NCI-H345 treated with DMSO at 0.1 percent for 48 hours (cell line): Measurements from ENCODE around the gene WBP11.
A peak's percentile ranks its signal among the peaks of the same experiment; 100 is the strongest.
"Not testable (repeated sequence)": the region's sequence is repeated elsewhere in the genome, so short reads cannot be mapped to it uniquely, and the experiment has no call there.

Experiments used
- DNase-seq: peaks from one replicate; lab custom pipeline; 2025; ENCODE audit not compliant: unreplicated experiment; lab: John Stamatoyannopoulos, UW

WBP11 gene

GRCh38 chr12:14773685-14774073, 29.6 kb downstream of the WBP11 start:
- no peak for DNase-seq

DNA sequence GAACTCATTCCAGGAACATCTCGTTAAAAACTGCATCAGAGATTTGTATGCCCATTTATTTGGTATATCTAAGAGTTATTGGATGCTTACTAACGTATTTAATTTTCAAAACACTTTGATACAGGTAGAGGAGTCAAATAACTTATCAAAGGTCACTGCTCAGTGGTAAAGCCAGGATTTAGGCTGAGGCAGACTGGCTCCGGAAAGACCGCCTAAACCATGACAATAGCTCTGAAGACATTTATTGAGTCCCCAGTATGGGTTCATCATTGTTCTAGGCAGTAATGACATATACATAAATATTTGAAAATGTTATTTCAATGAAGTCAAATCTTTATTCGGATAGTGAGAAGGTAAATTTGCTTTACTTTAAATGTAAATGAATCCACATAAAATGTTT, 30.3 kb downstream of the WBP11 start:
- no peak for DNase-seq

- no peak for DNase-seq
Observed at GRCh38 chr12:14771651-14772137, 31.6 kb downstream of the WBP11 start.

DNA sequence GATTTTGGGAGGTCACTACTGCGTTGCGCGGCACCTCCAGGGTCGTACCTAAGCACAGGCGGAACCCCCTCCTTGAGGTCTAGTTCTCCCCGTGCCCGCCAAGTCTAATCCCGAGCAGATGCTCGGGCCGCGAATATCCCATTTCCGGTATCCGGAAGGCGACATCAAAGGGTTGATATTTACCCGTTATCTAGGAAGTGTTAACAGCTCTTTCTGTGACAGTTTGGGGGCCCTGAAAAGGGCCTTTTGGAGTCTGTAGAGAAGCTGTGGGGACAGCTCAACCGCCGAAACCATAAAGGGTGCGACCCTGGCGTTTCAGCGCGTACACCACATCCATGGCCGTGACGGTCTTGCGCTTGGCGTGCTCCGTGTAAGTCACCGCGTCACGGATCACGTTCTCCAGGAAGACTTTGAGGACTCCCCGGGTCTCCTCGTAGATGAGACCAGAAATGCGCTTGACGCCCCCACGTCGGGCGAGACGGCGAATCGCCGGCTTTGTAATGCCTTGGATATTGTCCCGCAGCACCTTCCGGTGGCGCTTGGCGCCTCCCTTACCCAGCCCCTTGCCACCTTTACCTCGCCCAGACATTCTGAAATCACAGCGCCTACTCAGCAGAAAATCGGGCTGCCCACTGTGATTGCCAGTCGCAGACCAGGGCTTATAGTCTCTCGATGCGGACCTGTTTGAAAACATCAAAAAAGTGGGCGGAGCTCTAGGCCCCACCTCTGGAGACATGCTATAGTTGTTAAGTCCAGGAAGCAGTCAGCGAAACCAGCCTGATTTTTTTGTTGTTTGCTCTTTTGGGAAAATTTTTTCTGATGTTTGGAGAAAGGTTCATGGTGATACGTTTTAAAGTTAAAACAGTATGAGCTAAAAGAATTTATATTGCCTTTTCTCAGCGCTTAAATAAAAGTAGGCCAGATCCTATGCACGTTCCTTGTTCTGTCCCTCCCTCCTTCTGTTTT, 32.5 kb downstream of the WBP11 start:
- DNase-seq = peak; percentile 87

GRCh38 chr12:14769969-14770495, 33.2 kb downstream of the WBP11 start:
- peak; percentile 89 for DNase-seq

DNA sequence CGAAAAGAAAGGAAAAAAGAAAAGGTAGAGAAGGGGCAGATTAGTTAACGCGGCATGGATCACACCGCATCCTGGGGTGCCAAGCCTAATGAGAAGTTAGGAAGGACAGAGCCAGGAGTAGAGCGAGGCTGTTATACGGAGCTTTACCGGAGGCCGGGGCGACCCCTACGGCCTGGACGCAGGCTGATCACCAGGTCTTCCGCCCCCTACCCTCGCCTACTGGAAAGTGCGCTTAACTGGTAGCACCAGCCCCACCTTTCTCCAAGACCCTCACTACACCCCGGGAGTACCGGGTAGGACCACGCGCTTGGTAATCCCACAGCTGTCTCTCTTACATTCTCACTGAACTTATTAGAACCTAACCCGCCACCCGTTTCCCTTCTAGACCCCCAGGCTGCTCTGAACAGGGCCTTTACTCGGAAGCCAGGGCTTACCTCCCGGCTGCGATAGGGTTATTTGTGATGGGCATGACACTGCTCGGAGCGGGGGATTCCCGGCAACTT, 33.8 kb downstream of the WBP11 start:
- DNase-seq = no peak

DNA sequence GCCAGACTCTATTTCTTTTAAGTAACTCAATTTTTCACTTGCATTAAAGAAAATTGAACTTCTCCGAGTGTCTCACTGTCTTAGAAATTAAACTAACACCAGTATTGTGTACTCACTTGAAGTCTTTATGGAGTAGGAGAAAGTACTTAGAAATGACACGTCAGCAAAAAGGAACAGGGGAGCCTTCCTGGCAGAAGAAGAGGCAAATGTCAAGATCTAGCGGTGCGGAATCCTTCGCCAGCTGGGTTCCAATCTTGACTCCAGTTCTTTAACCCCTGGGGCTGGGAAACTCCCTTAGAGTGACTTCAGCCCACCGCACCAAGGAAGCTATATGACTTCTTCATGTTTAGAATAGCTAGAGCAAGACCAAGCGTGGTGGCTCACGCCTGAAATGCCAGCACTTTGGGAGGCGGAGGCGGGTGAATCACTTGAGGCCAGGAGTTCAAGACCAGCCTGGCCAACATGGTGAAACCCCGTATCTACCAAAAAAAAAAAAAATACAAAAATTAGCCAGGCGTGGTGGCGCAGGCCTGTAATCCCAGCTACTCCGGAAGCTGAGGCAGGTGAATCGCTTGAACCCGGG, 34.4 kb downstream of the WBP11 start:
- DNase-seq = no peak

DNA sequence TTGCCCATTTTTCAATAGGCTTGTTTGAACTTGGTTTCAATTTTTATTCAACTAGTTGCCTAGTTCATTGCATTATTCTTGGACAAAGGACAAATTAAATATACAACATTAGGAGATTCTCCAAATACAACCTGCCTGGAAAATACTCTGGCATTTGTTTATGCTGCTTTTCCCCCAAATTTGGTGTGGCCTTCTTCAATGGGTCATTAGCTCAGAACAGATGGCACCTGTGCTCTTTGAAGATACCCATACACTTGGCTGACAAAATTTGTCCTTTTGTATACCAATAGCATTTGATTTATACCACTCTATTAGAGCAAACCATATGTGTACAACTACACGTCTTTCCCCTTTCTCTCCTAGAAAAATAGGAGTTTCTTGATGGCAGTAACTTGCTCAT, 35.7 kb downstream of the WBP11 start:
- DNase-seq = no peak

- DNase-seq = no peak
Observed at GRCh38 chr12:14766649-14767215, 36.5 kb downstream of the WBP11 start.

DNA sequence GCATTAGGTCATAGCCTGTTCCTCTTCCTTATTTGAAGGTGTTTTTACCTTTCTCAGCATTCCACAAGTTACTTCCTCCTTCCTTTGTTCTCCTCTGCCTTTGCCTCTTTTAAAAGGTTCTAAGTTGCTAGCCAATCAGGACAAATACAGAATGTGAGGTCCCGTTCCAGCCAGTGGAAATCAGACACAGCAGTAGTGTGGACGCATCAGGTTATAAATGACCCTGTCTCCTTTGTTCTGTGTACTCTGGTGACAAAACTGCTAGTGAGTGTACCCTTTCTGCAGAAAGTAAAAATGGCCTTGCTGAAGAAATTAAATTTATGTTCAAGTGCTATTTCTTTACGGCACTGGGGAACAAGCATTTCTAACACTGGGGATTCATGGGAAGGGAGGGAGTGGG, 37.3 kb downstream of the WBP11 start:
- not testable (repeated sequence) for DNase-seq

- DNase-seq = no peak
Observed at GRCh38 chr12:14765398-14765797, 37.9 kb downstream of the WBP11 start.

GRCh38 chr12:14759711-14760280, 43.5 kb downstream of the WBP11 start:
- DNase-seq = not testable (repeated sequence)

DNA sequence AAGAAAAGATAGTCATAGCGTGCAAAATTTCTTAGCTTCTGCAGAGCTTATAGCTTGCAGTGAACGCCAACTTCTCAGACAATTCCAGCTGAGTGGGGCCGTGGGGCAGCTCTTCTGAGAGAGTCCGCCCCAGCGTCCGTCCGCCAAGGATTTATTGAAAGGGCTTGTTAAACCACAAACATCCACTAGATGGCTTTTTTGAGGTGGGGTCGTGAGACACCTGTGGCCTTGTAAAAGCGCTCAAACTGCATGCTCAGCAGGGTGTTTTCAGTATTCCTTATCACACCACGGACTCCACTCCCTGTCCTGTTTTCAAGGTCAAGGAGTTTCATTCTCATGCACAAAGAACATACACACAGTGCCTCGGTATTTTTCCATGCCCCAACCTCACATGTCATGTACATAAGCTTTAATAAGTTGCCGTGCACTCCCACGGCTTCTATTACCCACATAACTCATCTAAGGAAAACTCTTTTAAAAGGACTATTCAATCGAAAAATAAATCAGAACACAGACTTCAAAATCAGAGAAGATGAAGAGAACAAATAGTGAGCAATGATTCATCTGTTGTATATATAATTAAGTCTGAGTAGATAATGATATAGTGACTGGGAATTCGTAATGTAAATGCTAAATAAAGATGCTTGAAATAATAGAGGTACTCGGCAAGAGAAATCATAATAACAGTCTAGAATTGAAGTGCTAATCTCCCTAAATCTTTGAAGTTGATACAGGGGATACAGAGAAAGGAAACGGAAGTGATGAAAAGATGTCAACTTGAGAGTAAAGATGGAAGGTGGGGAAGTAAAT, 46.7 kb downstream of the WBP11 start:
- no peak for DNase-seq

- DNase-seq = no peak
Observed at GRCh38 chr12:14751986-14752385, 51.3 kb downstream of the WBP11 start.

DNA sequence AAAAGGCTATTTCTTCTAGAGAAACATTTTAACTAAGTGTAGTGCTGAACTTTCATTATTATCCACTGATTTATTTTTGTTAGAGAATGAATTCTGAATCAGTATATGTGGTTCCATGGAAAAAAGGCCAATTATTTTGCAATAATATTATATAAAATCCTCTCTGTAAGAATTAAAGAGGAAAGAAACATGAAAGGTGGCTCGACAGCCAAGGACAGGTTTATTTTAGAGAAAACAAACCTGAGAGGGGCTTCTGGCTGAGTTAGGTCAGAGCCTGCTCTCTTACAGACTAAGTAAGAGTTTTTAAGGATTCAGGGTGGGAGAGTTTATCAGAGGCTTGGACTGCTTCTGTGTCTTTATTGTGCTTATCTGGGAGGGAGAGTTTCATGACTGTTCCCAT, 60.2 kb downstream of the WBP11 start:
- no peak for DNase-seq

- no peak for DNase-seq
Observed at GRCh38 chr12:14741942-14742341, 61.3 kb downstream of the WBP11 start.

GRCh38 chr12:14741153-14741552, 62.1 kb downstream of the WBP11 start:
- no peak for DNase-seq

- not testable (repeated sequence) for DNase-seq
Observed at GRCh38 chr12:14736441-14736840, 66.8 kb downstream of the WBP11 start.
